Dedifferentiated amniotic fluid mesenchymal stem cell (primary cell): Measurements from ENCODE around the gene GPR32.
"Not testable (repeated sequence)": the region's sequence is repeated elsewhere in the genome, so short reads cannot be mapped to it uniquely, and the experiment has no call there.

ENCODE experiments used
- DNase-seq: peaks from one replicate; pipeline ENCODE4 v3.0.0-alpha.2; 2016; ENCODE audit errors: extremely low spot score

GPR32 gene

GRCh38 chr19:50780753-50781435 is 10.6 kb downstream of the GPR32 start:
- DNase-seq: no peak

GRCh38 chr19:50783848-50784152 is 13.5 kb downstream of the GPR32 start:
- not testable (repeated sequence) for DNase-seq

GRCh38 chr19:50784710-50785109 is 14.4 kb downstream of the GPR32 start:
- DNase-seq: no peak

- DNase-seq: no peak
These were observed 15.1 kb downstream of the GPR32 start for GRCh38 chr19:50785329-50785728.

GRCh38 chr19:50790396-50790795 is 20.1 kb downstream of the GPR32 start, which contains the start of gene ACP4:
Gene ACP4, plus strand, starts transcription at chr19:50790415. Its CDS starts 0 bp downstream, at chr19:50790415.
- DNase-seq: no peak

- no peak for DNase-seq
These were observed 20.7 kb downstream of the GPR32 start for GRCh38 chr19:50790922-50791467.

- no peak for DNase-seq
These were observed 21.5 kb downstream of the GPR32 start for GRCh38 chr19:50791594-50792271.

- DNase-seq: no peak
These were observed 22.3 kb downstream of the GPR32 start for GRCh38 chr19:50792272-50793250.

GRCh38 chr19:50793558-50794065 is 23.3 kb downstream of the GPR32 start:
- DNase-seq: no peak

GRCh38 chr19:50794074-50794875 is 24.0 kb downstream of the GPR32 start:
- DNase-seq: no peak

GRCh38 chr19:50794876-50795663 is 24.8 kb downstream of the GPR32 start:
- no peak for DNase-seq

GRCh38 chr19:50795664-50796073 is 25.4 kb downstream of the GPR32 start:
- DNase-seq: no peak

- DNase-seq: no peak
These were observed 25.9 kb downstream of the GPR32 start for GRCh38 chr19:50796128-50796633.

GRCh38 chr19:50796634-50797428 is 26.6 kb downstream of the GPR32 start:
- no peak for DNase-seq

- no peak for DNase-seq
These were observed 27.1 kb downstream of the GPR32 start for GRCh38 chr19:50797429-50797780.

- DNase-seq: no peak
These were observed 27.8 kb downstream of the GPR32 start for GRCh38 chr19:50797781-50798658.

- no peak for DNase-seq
These were observed 28.6 kb downstream of the GPR32 start for GRCh38 chr19:50798659-50799546.
